ENCODE data around the gene FALEC.

Gene FALEC

DNA sequence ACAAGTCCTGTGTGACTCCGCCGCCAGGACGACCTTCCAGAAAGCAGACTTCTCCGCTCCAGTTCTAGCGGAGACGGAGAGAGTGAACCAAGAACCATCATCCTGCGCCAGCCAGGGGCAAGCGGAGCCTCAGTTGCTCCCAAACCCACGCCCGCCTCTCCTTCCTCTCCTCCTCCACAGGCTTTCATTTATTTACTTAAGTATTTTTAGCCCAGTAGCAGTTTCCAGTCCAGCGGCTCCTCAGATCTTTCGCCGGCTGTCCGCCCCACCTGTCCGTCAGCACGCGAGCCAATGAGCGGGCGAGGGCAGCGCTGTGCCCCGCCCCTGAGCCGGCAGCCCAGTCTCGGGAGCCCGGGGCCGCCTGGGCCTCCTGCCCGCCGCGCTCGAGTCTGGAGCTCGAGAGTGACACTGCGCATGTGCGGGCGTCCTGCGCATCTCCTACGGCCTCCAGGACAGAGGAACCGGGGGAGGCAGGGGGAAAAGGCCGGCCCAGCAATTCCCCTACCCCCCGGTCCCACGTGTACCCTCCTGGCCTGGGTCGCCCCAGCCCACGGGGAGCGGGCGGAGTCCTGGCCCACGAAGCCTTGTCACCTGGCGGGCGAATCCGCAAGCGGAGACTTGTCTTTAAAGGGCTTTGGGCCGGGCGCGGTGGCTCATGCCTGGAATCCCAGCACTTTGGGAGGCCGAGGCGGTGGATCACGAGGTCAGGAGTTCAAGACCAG, at the start of gene FALEC:
Gene FALEC, plus strand, starts transcription at position 425 of the 722 bp plus-strand sequence.
- peak; percentile 71 to 84 for DNase-seq (ENCODE audit: low read depth in 2 of 2, low spot score in 1 of 2)

- no peak for DNase-seq (ENCODE audit: low read depth in 2 of 2, low spot score in 1 of 2)
Observed at GRCh38 chr1:150466964-150467363, 48.6 kb upstream of the FALEC start.

DNA sequence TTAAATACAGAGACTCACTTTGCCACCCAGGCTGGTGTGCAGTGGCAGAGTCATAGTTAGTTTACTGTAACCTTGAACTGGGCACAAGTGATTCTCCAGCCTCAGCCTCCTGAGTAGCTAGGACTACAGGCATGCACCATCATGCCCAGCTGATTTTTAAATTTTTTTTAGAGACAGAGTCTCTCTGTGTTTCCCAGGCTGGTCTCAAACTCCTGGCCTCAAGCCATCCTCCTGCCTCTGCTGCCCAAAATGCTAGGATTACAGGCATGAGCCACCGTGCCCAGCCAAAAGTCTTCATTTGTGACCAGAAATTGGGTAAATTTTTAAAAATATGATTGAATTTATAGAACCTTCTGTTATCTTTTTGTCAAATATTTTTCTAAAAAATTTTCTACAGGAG, 46.3 kb upstream of the FALEC start:
- DNase-seq (ENCODE audit: low read depth in 2 of 2, low spot score in 1 of 2) = no peak

GRCh38 chr1:150472601-150473200, 42.9 kb upstream of the FALEC start:
- no peak for DNase-seq (ENCODE audit: low read depth in 2 of 2, low spot score in 1 of 2)

GRCh38 chr1:150473659-150474058, 41.9 kb upstream of the FALEC start:
- no peak for DNase-seq (ENCODE audit: low read depth in 2 of 2, low spot score in 1 of 2)

- no peak for DNase-seq (ENCODE audit: low read depth in 2 of 2, low spot score in 1 of 2)
Observed at GRCh38 chr1:150474869-150475268, 40.7 kb upstream of the FALEC start.

DNA sequence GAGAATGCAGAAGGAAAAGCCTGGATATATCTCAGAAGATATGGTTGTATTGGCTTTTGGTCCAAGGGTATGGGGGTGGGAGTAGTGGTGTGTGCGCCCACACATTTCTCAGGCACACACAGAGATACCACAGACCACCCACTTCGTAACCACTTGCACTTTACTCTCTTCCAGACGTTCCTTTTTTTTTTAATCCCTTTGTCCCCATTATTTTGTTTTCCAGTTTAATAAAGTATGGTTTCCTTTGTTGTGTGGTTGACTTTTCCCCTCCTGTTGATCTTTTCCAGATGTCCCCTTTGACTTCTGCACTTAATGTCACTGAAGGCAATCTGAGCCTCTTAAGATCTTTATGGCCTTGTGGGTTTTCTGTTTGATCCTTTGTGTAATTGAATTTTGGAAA, 38.8 kb upstream of the FALEC start:
- no peak for DNase-seq (ENCODE audit: low read depth in 2 of 2, low spot score in 1 of 2)

DNA sequence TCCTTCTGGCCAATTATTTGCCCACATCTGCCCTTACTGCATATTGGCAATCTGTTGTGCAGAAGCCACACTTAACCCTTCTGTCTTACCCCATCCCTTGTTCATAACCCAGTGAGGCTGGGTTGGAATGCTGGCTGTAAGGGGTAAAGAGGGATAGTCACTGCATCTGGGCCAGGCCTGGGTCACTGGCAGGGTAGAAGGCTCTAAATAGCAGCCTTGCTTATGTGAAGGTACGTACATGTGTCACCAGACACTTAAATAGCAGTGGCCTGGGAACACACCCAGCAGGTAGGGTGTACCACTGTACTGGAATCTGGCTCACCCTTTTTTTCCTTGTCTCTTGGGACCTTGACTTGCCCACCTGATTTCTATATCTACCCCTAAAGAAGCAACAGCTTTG, 38.2 kb upstream of the FALEC start:
- DNase-seq (ENCODE audit: low read depth in 2 of 2, low spot score in 1 of 2) = no peak

DNA sequence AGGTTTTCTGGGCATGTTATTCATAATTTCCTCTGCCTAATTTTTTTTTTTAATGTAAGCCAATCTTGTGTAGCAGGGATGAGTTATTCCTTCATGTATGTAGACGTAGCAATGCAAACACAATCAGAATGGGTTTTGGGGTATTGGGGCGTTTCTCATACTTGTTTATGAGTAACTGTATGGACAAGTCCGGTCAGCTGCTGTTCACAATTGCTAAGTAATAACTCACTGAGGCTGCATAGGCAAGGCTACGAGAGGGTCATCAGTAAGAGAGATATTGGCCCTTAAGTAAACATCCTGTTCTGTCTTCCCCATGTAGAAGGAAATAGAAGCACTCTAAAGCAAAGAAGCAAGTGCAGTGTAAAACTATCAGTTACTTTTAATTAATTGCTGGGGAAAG, 37.8 kb upstream of the FALEC start:
- DNase-seq (ENCODE audit: low read depth in 2 of 2, low spot score in 1 of 2) = no peak

GRCh38 chr1:150479370-150479769, 36.2 kb upstream of the FALEC start:
- DNase-seq (ENCODE audit: low read depth in 2 of 2, low spot score in 1 of 2) = no peak

DNA sequence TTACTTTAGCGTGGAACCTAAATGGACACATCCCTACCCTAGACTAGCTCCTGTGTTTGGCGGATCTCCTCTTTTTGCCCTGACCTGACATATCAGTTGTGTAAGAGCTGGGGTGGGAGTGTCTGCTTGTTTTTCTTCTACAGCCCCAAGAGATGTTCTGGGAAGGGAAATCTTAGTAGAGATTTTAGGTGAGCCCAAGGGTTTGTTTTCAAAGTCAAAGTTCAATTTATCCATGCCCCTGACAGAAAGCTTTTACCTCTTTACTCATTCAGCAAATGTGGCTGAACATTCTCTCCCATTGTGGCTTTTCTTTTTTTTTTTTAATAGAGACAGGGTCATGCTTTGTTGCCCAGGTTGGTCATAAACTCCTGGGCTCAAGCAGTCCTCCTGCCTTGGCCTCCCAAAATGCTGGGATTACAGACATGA, 35.6 kb upstream of the FALEC start:
- no peak for DNase-seq (ENCODE audit: low read depth in 2 of 2, low spot score in 1 of 2)

DNA sequence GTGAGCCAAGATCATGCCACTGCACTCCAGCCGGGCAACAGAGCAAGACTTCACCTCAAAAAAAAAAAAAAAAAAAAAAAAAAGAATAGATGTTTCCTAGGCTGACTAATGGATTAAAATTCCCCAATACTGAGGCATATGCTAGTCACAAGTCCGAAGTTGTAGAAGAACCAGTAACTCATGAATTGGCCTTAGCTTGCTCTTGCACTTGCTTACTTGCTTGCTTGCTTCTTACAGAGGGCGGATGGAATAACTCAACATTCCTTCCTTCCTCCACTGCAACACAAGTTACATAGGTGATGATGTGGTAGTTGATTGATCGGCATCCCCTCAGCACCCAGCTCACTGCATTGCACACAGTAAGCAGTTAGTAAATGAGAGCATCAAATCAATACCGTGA, 31.1 kb upstream of the FALEC start:
- no peak for DNase-seq (ENCODE audit: low read depth in 2 of 2, low spot score in 1 of 2)

GRCh38 chr1:150484861-150485260, 30.7 kb upstream of the FALEC start:
- DNase-seq (ENCODE audit: low read depth in 2 of 2, low spot score in 1 of 2) = no peak

DNA sequence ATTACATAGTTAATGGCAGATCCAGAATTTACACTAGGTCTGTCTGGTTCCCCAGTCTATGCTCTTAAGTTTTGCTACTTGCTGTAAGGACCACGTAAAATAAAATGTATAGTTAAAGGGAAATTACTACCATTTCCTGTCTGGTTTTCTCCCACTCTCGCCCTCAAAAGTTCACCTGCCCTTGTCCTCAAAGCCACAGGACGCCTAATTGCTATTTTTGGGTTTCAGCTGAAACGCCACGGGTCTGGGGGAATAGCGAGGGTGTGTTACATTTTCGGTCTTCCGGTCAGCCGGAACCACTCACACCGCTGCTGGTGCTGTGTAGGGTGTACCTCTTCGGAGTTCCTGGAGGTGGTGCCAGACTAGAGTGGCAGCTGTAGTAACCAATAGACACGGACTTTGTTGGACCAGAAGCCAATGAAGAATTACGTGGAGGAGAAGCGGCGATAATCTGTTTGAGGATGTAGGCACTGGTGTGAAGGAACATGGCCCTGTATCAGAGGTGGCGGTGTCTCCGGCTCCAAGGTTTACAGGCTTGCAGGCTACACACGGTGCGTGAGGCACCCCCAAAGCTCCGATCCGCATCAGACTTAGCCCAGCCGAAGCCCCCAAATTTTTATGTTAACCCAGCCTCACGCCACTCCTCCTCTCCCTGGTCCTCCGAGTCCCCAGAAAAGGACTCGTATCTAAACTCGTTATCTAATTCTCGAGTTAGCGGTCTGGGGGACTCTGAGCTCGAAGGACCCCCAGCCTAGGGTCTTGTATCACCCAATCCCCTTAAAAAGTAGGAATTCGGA, 28.4 kb upstream of the FALEC start, which contains the start of gene TARS2:
Gene TARS2, plus strand, starts transcription at position 454 of the 797 bp plus-strand sequence. Its CDS starts 32 bp downstream, at position 486.
- DNase-seq (ENCODE audit: low read depth in 2 of 2, low spot score in 1 of 2) = peak; percentile 87

DNA sequence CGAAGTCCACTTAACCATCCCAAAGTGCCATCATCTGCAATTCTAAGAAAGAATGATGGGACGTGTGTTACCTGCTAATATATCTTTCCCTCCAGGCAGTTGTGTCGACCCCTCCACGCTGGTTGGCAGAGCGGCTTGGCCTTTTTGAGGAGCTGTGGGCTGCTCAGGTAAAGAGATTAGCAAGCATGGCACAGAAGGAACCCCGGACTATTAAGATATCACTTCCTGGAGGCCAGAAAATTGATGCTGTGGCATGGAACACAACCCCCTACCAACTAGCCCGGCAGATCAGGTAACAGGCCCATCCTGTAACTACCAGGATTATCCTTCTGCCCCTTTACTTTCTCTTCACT, 27.8 kb upstream of the FALEC start:
- DNase-seq (ENCODE audit: low read depth in 2 of 2, low spot score in 1 of 2) = no peak

DNA sequence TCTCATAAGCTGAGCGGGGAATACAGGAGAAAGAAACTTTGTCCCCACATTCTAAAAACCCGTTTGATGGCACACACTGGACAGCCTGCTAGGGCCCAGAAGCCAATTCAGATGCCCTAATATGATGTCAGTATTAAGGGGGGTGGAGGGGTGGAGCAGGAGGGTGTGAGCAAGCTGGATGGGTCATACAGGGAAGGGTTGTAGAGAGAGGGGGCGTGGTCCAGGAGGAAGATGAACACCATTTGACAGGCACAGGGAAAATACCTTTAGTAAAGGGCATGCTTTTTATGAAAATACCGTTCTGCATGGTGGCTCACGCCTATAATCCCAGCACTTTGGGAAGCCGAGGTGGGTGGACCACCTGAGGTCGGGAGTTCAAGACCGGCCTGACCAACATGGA, 22.4 kb upstream of the FALEC start:
- no peak for DNase-seq (ENCODE audit: low read depth in 2 of 2, low spot score in 1 of 2)

GRCh38 chr1:150498342-150498741, 17.2 kb upstream of the FALEC start:
- no peak for DNase-seq (ENCODE audit: low read depth in 2 of 2, low spot score in 1 of 2)

- no peak for DNase-seq (ENCODE audit: low read depth in 2 of 2, low spot score in 1 of 2)
Observed at GRCh38 chr1:150505431-150505830, 10.1 kb upstream of the FALEC start.

DNA sequence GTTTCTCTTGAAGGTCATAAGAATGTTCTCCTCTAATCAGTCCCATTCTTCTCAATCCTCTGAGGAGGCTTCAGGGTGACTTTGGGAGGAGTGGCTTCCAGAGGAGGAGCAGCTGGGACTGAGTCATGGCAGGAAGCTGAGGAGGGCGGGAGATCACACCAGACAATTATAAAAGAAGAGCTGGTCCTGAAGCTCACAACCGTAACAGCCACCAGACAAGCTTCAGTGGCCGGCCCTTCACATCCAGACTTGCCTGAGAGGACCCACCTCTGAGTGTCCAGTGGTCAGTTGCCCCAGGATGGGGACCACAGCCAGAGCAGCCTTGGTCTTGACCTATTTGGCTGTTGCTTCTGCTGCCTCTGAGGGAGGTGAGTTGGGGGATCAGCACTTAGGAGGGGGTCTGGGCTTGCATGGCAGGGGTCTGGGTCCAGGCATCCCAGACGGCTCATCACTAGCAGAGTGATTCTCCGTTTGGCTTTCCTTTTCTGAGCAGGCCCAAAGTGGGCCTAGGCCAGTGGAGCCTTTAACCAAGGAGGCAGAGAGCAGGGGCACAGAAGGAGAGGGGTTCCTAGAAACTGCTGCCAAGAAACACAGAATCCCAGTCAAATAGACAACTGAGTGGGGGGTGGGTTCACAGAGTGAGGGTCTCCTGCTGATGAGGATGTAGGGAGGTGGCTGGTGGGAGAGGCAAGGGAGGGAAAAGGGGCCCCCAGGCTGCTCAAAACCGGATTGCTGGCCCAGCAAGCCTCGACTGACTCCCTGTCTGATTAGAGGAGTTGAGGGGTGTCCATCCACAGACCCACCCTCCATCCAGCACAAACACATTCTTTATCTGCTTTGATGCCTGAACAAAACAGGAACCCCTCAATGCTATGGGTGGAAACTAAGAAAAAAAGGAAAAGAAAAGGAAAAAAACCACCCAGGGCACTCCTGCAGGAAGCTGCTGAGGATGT, 7.4 kb upstream of the FALEC start, which contains the start of gene ECM1:
Gene ECM1, plus strand, starts transcription at position 198 of the 953 bp plus-strand sequence. Its CDS starts 101 bp downstream, at position 299.
- no peak for DNase-seq (ENCODE audit: low read depth in 2 of 2, low spot score in 1 of 2)

- no peak for DNase-seq (ENCODE audit: low read depth in 2 of 2, low spot score in 1 of 2)
Observed at GRCh38 chr1:150508982-150509381, 6.6 kb upstream of the FALEC start.

- no peak for DNase-seq (ENCODE audit: low read depth in 2 of 2, low spot score in 1 of 2)
Observed at GRCh38 chr1:150511551-150511950, 4.0 kb upstream of the FALEC start.
